ENCODE data around the gene COMMD1.

The COMMD1 gene

DNA sequence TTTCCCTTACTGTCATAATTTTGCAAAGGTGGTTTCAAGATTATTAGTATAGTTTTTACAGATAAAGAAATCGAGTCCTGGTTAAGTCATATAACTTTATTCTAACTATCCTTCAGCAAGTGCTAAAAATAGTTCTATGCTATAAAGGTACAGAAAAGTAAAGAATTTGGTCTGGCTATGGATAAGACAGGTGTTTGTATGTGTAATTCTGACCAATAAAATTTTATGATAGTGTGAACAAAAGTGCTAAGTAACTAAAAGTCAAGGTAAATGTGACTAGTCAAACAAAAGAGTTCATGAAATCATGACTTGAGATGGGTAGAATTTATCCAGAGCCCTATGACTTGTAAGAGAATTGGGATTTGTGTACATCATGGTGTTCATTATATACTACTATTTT is 140.7 kb downstream of the COMMD1 start:
- TF ChIP-seq, protein P1, sequence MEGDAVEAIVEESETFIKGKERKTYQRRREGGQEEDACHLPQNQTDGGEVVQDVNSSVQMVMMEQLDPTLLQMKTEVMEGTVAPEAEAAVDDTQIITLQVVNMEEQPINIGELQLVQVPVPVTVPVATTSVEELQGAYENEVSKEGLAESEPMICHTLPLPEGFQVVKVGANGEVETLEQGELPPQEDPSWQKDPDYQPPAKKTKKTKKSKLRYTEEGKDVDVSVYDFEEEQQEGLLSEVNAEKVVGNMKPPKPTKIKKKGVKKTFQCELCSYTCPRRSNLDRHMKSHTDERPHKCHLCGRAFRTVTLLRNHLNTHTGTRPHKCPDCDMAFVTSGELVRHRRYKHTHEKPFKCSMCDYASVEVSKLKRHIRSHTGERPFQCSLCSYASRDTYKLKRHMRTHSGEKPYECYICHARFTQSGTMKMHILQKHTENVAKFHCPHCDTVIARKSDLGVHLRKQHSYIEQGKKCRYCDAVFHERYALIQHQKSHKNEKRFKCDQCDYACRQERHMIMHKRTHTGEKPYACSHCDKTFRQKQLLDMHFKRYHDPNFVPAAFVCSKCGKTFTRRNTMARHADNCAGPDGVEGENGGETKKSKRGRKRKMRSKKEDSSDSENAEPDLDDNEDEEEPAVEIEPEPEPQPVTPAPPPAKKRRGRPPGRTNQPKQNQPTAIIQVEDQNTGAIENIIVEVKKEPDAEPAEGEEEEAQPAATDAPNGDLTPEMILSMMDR (IDR thresholded peaks at IDR 0.05; ENCODE audit: insufficient read depth, low read depth, low read length, missing control alignments), result no peak
- DNase-seq (ENCODE audit: low read depth), result no peak
- no peak overlapping the region for H3K4me3 ChIP-seq (ENCODE audit: low read depth, low read length)

DNA sequence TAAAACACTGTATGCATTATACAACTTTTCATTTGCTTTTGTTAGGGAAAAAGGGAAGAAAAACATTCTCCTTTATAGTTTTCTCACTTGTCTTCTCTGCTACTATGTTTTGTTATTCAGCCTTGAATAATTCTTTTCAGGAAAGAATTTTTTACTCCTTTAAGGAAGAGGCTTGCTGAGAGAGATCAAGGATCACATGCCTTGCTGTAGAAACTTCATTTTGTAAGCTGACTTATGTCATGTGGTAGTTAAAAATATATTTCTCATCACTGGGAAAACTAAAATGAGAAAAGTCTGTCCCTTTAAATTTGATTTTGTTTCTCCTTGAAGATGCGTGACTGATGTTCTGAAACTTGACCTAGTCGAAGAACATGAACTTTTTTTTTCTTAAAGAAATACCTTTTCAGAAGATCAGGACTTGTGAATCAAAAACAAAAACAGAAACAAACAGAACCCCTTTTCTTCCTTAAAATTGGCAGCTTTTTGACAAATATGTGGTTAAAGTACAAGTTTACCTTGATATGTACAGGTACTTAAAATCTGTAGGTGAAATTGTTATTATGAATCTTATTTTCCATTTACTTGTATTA is 145.1 kb downstream of the COMMD1 start:
- no peak overlapping the region for H3K4me3 ChIP-seq (ENCODE audit: low read depth, low read length)
- TF ChIP-seq, protein P1 (IDR thresholded peaks at IDR 0.05; ENCODE audit: insufficient read depth, low read depth, low read length, missing control alignments), result no peak
- no peak for DNase-seq (ENCODE audit: low read depth)

DNA sequence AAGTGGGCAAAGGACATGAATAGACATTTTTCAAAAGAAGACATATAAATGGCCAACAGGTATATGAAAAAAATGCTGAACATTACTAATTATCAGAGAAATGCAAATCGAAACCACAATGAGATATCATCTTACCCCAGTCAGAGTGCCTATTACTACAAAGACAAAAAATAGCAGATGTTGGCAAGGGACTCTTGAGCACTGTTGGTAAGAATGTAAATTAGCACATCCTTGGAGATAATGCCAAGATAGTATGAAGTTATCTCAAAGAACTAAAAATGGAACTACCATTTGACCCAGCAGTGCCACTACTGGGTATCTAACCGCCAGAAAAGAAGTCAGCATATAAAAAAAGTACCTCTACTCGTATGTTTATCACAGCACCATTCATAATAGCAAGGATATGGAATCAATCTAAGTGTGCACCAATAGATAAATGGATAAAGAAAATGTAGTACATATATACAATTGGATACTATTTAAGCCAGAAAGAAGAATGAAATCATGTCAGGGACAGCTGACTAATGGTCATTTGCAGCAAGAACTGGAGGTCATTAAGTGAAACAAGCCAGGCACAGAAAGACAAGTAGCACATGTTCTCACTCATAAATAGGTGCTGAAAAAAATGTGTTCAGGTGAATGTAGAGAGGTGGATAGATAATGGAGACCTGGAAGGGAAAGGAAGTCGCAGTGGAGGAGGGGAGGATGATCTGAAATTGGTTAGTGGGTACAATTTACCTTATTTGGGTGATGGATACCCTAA is 148.7 kb downstream of the COMMD1 start:
- H3K4me3 ChIP-seq (ENCODE audit: low read depth, low read length), result no peak overlapping the region
- TF ChIP-seq, protein P1 (IDR thresholded peaks at IDR 0.05; ENCODE audit: insufficient read depth, low read depth, low read length, missing control alignments), result no peak
- no peak for DNase-seq (ENCODE audit: low read depth)

DNA sequence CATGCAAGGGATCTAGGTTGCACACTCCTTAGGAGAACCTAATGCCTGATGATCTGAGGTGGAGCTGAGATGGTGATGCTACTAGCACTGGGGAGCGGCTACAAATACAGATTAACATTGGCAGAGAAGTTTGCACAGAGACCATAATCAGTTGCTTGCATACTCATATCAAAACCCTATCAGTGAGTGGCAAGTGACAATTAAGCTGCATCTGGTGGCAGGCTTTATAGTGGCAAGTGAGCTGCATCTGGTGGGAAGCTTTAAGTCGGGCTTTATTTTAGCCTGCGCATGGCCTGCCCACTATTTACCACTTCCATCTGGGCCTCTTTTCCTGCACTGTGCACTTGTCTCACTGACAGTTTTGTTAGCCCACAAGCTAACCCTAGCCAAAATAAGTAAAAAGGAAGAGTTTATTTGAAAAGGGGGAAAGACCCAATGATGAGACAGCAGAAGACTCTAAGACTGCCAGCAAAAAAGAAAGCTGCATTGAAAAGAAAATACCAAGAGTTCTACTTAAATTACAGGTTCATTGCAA is 149.5 kb downstream of the COMMD1 start:
- no peak for DNase-seq (ENCODE audit: low read depth)
- TF ChIP-seq, protein P1 (IDR thresholded peaks at IDR 0.05; ENCODE audit: insufficient read depth, low read depth, low read length, missing control alignments), result no peak
- no peak overlapping the region for H3K4me3 ChIP-seq (ENCODE audit: low read depth, low read length)

DNA sequence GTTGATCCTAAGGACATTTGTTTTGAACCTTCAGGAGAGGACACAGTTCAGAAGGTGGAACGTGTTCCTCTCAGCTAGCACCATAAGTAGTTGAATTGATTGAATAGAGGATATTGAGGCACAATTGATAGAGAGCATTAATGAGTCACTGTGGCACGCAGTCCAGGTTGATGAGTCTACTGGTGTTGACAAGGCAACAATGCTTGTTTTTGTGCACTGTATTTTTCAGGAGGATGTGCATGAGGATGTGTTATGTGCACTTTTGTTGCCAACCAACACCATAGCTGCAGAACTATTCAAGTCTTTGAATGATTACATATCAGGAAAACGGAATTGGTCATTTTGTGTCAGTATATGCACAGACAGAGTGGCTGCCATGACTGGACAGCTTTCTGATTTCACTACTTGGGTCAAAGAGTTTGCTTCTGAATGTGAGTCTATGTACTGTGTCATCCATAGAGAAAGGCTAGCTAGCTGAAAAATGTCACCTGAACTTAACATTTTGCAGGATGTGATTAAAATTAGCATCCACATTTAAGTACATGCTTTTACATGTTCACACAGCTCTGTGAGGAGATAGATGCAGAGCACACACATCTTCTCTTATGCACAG is 150.4 kb downstream of the COMMD1 start:
- no peak overlapping the region for H3K4me3 ChIP-seq (ENCODE audit: low read depth, low read length)
- no peak for DNase-seq (ENCODE audit: low read depth)
- TF ChIP-seq, protein P1 (IDR thresholded peaks at IDR 0.05; ENCODE audit: insufficient read depth, low read depth, low read length, missing control alignments), result no peak

DNA sequence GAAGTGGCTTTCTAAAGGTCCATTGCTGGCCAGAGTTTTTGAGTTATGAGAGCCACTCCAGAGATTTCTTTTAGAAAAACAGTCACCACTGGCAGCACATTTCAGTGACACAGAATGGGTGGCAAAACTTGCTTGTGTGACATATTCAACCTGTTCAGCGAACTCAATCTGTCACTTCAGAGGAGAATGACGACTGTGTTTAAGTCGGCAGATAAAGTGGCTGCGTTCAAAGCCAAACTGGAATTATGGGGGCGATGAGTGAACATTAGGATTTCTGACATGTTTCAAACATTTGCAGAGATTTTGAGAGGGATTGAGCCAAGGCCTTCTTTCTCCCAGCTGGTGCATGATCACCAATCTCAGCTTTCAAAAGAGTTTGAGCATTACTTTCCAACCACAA is 150.9 kb downstream of the COMMD1 start:
- DNase-seq (ENCODE audit: low read depth), result no peak
- TF ChIP-seq, protein P1 (IDR thresholded peaks at IDR 0.05; ENCODE audit: insufficient read depth, low read depth, low read length, missing control alignments), result no peak
- no peak overlapping the region for H3K4me3 ChIP-seq (ENCODE audit: low read depth, low read length)

Data from GM12865 (cell line).